AG20443 (cell line): ENCODE measurements around the gene UBQLNL.

Source experiments
- DNase-seq: peaks from one replicate; pipeline ENCODE4 v3.0.0; 2012; ENCODE audit warnings: low spot score, mixed read lengths

UBQLNL gene, protein sequence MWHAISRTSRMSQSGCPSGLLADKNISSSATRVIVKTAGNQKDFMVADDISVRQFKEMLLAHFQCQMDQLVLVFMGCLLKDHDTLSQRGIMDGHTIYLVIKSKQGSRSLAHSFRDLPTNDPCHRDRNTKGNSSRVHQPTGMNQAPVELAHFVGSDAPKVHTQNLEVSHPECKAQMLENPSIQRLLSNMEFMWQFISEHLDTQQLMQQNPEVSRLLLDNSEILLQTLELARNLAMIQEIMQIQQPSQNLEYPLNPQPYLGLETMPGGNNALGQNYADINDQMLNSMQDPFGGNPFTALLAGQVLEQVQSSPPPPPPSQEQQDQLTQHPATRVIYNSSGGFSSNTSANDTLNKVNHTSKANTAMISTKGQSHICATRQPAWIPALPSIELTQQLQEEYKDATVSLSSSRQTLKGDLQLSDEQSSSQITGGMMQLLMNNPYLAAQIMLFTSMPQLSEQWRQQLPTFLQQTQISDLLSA

GRCh38 chr11:5516599-5516998 is at the start of gene UBQLNL:
TSS of gene UBQLNL (minus strand) at chr11:5516699. CDS start at chr11:5516441, 258 bp downstream.
- DNase-seq: no peak

- DNase-seq: no peak
These were observed 47.9 kb upstream of the UBQLNL start for GRCh38 chr11:5564259-5565019.

- DNase-seq: no peak
These were observed 41.3 kb upstream of the UBQLNL start for GRCh38 chr11:5557751-5558150.

DNA sequence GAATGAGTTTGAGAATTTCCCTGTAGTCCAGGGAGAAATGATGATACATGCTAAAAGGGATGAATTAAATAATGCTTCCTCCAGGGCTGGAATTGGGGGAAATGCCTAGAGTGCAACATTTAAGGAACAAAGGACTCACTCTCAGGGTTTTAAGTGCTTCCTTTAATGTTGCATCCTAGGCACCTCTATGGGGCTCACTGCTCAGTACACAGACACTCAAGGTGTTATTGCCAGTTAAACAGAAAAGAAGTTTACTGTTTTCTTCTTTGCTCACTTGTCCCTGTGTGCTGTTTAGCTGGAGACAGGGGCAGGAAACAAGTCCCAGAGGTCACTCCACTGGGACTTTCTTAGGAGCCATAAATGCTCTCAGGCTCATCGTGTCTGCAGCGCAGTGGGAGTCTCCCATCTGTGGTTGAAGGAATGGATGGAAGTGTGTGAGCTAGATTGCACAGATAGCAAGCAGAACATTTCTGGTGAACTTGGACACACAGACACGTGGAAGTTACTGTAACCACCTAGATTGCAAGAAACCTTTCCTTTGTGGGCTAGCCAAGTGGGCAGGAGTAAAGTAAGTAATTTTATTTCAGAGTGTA is 40.2 kb upstream of the UBQLNL start:
- no peak for DNase-seq

- DNase-seq: no peak
These were observed 36.8 kb upstream of the UBQLNL start for GRCh38 chr11:5553343-5553742.

GRCh38 chr11:5550440-5551095 is 34.1 kb upstream of the UBQLNL start:
- peak; percentile 50 for DNase-seq

GRCh38 chr11:5548440-5548839 is 31.9 kb upstream of the UBQLNL start, which contains the start of gene OR52H1:
TSS of gene OR52H1 (minus strand) at chr11:5548540. CDS start at chr11:5545505, 3,035 bp downstream.
- no peak for DNase-seq

DNA sequence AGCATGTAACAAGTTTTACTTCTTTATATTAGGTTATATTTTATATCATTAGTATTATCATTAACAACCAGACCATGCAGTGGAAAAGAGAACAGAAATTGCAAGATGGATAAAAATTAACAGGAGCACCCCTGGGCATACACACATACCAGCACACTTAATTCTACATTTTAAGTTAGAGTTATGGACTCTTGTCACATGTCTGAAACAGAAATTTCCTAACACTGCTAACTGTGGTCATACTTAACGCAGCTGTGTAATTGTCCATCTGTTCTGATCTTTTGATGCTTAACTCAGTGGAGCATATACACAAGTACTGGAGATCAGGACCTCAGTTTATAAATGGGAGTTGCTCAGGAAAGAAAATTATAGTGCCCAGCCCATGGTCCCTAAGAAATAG is 31.5 kb upstream of the UBQLNL start:
- no peak for DNase-seq

- DNase-seq: no peak
These were observed 30.0 kb upstream of the UBQLNL start for GRCh38 chr11:5546457-5546856.

DNA sequence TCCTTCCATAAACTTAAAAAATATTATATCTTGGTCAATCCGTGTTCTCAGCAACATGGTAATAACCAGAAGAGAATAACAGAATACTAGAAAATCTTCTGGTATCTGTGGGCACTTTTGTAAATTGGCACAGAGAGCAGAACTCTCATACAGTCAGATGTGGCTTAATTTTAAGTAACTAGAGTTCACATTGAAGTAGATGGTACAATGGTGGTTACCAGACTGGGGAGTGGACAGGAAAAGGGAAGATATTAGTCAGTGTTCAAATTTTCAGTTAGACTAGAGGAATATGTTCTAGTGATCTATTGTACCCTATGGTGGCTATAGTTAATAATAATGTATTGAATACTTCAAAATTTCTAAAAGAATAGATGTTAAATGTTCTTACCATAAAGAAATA is 24.9 kb upstream of the UBQLNL start:
- no peak for DNase-seq

- DNase-seq: no peak
These were observed 20.0 kb upstream of the UBQLNL start for GRCh38 chr11:5536482-5536881.

DNA sequence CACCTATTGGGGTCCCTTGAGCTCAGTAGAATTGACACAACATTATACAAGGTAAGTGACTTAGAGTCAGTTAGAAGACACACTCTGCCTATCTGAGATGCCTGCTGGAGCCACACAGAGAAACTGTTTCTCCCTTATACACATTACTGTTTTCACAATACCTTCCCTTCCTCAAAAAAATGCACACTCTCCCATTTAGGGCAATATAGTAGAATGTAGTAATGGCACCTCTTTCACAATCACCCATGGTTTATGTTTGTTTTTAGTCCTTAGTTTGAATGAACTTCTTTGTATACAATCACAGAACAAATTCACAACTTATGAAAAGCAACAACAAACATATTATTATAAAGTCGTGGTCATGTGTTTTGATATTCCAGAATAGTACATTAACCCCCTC is 17.5 kb upstream of the UBQLNL start:
- no peak for DNase-seq

DNA sequence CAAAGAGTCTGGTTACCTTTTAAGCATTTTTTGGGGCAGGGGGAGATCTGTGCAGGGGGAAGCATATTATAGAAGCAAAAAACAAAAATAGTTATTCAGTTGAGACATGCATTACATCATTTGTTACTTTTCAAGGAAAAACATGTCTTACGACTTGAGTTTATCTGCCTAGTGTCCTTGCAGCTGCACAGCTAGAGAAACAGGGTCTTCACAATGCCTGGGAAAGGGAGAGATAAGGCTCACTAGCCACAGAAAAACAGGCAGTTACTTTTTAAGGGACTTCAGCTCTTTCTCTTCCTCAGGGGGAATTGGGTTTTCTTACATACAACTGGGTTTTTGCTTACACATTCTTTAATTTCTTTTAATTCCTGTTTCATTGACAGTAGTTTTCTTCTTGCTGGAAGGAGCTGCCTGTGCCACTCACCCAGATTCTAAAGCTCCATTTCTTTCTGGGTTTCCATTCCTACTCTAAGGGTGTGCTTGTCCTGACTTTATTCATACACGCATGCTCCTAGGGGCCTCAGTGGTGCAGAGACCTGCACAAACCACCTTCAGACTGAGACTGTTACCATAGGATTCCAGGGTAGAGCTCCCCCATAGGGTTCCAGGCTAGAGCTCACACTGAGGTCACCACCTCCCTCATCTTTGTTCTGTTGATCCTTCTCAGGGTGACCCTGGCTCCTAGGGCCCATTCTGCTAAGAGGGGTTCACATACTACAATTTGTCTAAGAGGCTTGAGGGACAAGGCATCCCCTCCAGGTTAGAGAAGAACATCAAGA is 14.7 kb upstream of the UBQLNL start:
- no peak for DNase-seq

- no peak for DNase-seq
These were observed 12.0 kb upstream of the UBQLNL start for GRCh38 chr11:5528495-5528894.

GRCh38 chr11:5527716-5528115 is 11.2 kb upstream of the UBQLNL start:
- no peak for DNase-seq

- DNase-seq: no peak
These were observed 8.3 kb upstream of the UBQLNL start for GRCh38 chr11:5524756-5525155.

DNA sequence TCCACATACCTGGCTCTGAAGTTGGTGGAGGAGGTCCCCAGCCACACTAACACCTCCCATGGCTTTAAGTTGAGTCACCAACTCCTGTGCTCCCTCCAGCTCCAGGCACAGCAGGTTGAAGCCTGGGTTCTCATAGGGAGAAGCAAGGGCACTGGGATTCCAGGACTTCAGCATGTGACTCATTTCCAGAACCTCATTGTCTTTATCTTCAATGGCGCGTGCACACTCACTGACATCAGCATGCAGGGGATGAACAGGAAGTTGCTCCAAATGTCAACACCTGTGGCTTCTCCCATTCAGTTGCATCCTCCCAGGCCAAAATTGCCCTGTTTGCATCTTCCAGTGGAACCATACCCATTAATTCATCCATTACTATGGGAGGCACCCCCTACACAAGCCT is 5.8 kb upstream of the UBQLNL start:
- no peak for DNase-seq

GRCh38 chr11:5521540-5521939 is 5.0 kb upstream of the UBQLNL start:
- DNase-seq: no peak

DNA sequence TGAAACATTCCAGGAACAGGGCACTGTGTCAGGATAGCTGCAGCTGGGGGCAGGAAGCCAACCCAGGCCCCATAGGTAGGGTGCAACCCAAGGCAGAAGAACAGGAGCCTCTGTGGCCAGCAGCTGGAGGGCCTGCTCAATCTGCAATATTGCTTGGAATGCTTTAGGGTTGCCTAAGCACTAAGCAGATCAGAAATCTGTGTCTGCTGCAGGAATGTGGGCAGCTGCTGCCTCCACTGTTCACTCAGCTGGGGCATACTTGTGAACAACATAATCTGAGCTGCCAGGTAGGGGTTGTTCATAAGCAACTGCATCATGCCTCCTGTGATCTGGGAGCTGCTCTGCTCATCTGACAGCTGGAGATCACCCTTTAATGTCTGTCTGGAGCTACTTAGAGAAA is 1.7 kb downstream of the UBQLNL start:
- no peak for DNase-seq

GRCh38 chr11:5509803-5510202 is 6.7 kb downstream of the UBQLNL start, which contains the start of gene UBQLN3:
TSS of gene UBQLN3 (minus strand) at chr11:5509957. CDS start at chr11:5509558, 399 bp downstream.
- DNase-seq: no peak

GRCh38 chr11:5508605-5509004 is 7.9 kb downstream of the UBQLNL start:
- DNase-seq: no peak
